ENCODE data around the gene SRSF3.
A peak's percentile ranks its signal among the peaks of the same experiment; 100 is the strongest.
"Not testable (repeated sequence)": the region's sequence is repeated elsewhere in the genome, so short reads cannot be mapped to it uniquely, and the experiment has no call there.

Gene SRSF3

GRCh38 chr6:36563928-36564284, 30.3 kb upstream of the SRSF3 start:
- Mint-ChIP-seq H3K27me3 (peaks cover 36% of the 10 kb centered on the region), H3K9me3 (no peaks in the 10 kb centered on the region), H3K36me3 (no peaks in the 10 kb centered on the region), H3K4me1 (no peaks in the 10 kb centered on the region), H3K27ac (no peak overlapping the region), H3K4me3 (no peak overlapping the region)
- CTCF ChIA-PET = interaction anchor here (1.3 kb wide), 1 partner anchor 16 kb away, joined by 3 read pairs; no protein-coding TSS in a partner anchor
- DNase-seq = no peak

GRCh38 chr6:36566418-36566905, 27.7 kb upstream of the SRSF3 start:
- no peak overlapping the region for H3K27ac Mint-ChIP-seq
- H3K4me1 Mint-ChIP-seq = no peaks in the 10 kb centered on the region
- no peaks in the 10 kb centered on the region for H3K9me3 Mint-ChIP-seq
- peaks cover 19% of the 10 kb centered on the region for H3K27me3 Mint-ChIP-seq
- DNase-seq = no peak
- H3K36me3 Mint-ChIP-seq = no peaks in the 10 kb centered on the region
- H3K4me3 Mint-ChIP-seq = no peak overlapping the region
- CTCF ChIA-PET = no interaction called here

- no peak for DNase-seq
- CTCF ChIA-PET = no interaction called here
- H3K4me1 Mint-ChIP-seq = no peaks in the 10 kb centered on the region
Observed at GRCh38 chr6:36570264-36570663, 23.9 kb upstream of the SRSF3 start.

GRCh38 chr6:36571122-36572043, 22.8 kb upstream of the SRSF3 start:
- no peak for DNase-seq
- Mint-ChIP-seq H3K9me3 (no peaks in the 10 kb centered on the region), H3K27me3 (no peaks in the 10 kb centered on the region), H3K36me3 (no peaks in the 10 kb centered on the region), H3K4me1 (no peaks in the 10 kb centered on the region), H3K27ac (no peak overlapping the region), H3K4me3 (no peak overlapping the region)
- CTCF ChIA-PET = no interaction called here

More at GRCh38 chr6:36570264-36570663, 23.9 kb upstream of the SRSF3 start:
- H3K9me3 Mint-ChIP-seq = no peaks in the 10 kb centered on the region
- H3K4me3 Mint-ChIP-seq = no peak overlapping the region
- H3K36me3 Mint-ChIP-seq = no peaks in the 10 kb centered on the region
- H3K27me3 Mint-ChIP-seq = no peaks in the 10 kb centered on the region
- no peak overlapping the region for H3K27ac Mint-ChIP-seq

GRCh38 chr6:36572353-36573311, 21.5 kb upstream of the SRSF3 start:
- CTCF ChIA-PET = not testable (repeated sequence)

GRCh38 chr6:36574679-36575078, 19.5 kb upstream of the SRSF3 start:
- no peak for DNase-seq
- Mint-ChIP-seq H3K36me3 (no peaks in the 10 kb centered on the region), H3K9me3 (no peaks in the 10 kb centered on the region), H3K27ac (no peak overlapping the region), H3K27me3 (peaks cover 5% of the 10 kb centered on the region), H3K4me1 (peaks cover 6% of the 10 kb centered on the region), H3K4me3 (no peak overlapping the region)
- CTCF ChIA-PET = no interaction called here

More at GRCh38 chr6:36572353-36573311, 21.5 kb upstream of the SRSF3 start:
- not testable (repeated sequence) for H3K4me3 Mint-ChIP-seq, DNase-seq, H3K9me3 Mint-ChIP-seq, H3K4me1 Mint-ChIP-seq, H3K36me3 Mint-ChIP-seq, H3K27ac Mint-ChIP-seq, H3K27me3 Mint-ChIP-seq

- Mint-ChIP-seq H3K4me1 (peaks cover 8% of the 10 kb centered on the region), H3K27ac (no peak overlapping the region)
Observed at GRCh38 chr6:36576578-36576977, 17.6 kb upstream of the SRSF3 start.

GRCh38 chr6:36577301-36577700, 16.9 kb upstream of the SRSF3 start:
- Mint-ChIP-seq H3K4me1 (peaks cover 8% of the 10 kb centered on the region), H3K9me3 (no peaks in the 10 kb centered on the region), H3K4me3 (no peak overlapping the region), H3K36me3 (no peaks in the 10 kb centered on the region), H3K27me3 (peaks cover 5% of the 10 kb centered on the region), H3K27ac (no peak overlapping the region)
- CTCF ChIA-PET = no interaction called here
- no peak for DNase-seq

More at GRCh38 chr6:36576578-36576977, 17.6 kb upstream of the SRSF3 start:
- no peak overlapping the region for H3K4me3 Mint-ChIP-seq
- H3K27me3 Mint-ChIP-seq = peaks cover 5% of the 10 kb centered on the region
- CTCF ChIA-PET = no interaction called here
- H3K36me3 Mint-ChIP-seq = no peaks in the 10 kb centered on the region
- DNase-seq = no peak
- H3K9me3 Mint-ChIP-seq = no peaks in the 10 kb centered on the region

GRCh38 chr6:36578030-36578429, 16.1 kb upstream of the SRSF3 start:
- H3K4me3 Mint-ChIP-seq = no peak overlapping the region
- H3K27ac Mint-ChIP-seq = no peak overlapping the region
- H3K4me1 Mint-ChIP-seq = peaks cover 11% of the 10 kb centered on the region
- H3K9me3 Mint-ChIP-seq = no peaks in the 10 kb centered on the region
- no peak for DNase-seq
- no peaks in the 10 kb centered on the region for H3K36me3 Mint-ChIP-seq
- CTCF ChIA-PET = no interaction called here
- H3K27me3 Mint-ChIP-seq = peaks cover 5% of the 10 kb centered on the region

GRCh38 chr6:36578431-36578830, 15.7 kb upstream of the SRSF3 start:
- H3K4me3 Mint-ChIP-seq = no peak overlapping the region
- peaks cover 13% of the 10 kb centered on the region for H3K4me1 Mint-ChIP-seq
- CTCF ChIA-PET = interaction anchor here (2.6 kb wide), 1 partner anchor 155 kb away, joined by 20 read pairs; no protein-coding TSS in a partner anchor
- DNase-seq = no peak
- H3K27me3 Mint-ChIP-seq = peaks cover 5% of the 10 kb centered on the region
- H3K9me3 Mint-ChIP-seq = no peaks in the 10 kb centered on the region
- no peaks in the 10 kb centered on the region for H3K36me3 Mint-ChIP-seq
- H3K27ac Mint-ChIP-seq = no peak overlapping the region

GRCh38 chr6:36580184-36580526, 14.0 kb upstream of the SRSF3 start:
- Mint-ChIP-seq H3K4me3 (no peak overlapping the region), H3K9me3 (no peaks in the 10 kb centered on the region), H3K4me1 (peaks cover 14% of the 10 kb centered on the region), H3K27ac (no peak overlapping the region), H3K27me3 (peaks cover 5% of the 10 kb centered on the region), H3K36me3 (no peaks in the 10 kb centered on the region)
- no peak for DNase-seq
- CTCF ChIA-PET = interaction anchor here (1.0 to 2.6 kb wide), 9 partner anchors 16 to 157 kb away, joined by 3 to 20 read pairs (median 3); no protein-coding TSS in a partner anchor

- H3K27me3 Mint-ChIP-seq = peaks cover 5% of the 10 kb centered on the region
- H3K9me3 Mint-ChIP-seq = no peaks in the 10 kb centered on the region
- no peak overlapping the region for H3K27ac Mint-ChIP-seq
- CTCF ChIA-PET = interaction anchor here (0.9 to 1.3 kb wide), 2 partner anchors 158 to 240 kb away, joined by 3 to 5 read pairs; no protein-coding TSS in a partner anchor
- H3K4me3 Mint-ChIP-seq = no peak overlapping the region
- H3K4me1 Mint-ChIP-seq = peaks cover 14% of the 10 kb centered on the region
- DNase-seq = no peak
- H3K36me3 Mint-ChIP-seq = no peaks in the 10 kb centered on the region
Observed at GRCh38 chr6:36581716-36582115, 12.4 kb upstream of the SRSF3 start.

- no peaks in the 10 kb centered on the region for H3K9me3 Mint-ChIP-seq
- H3K27me3 Mint-ChIP-seq = peaks cover 15% of the 10 kb centered on the region
- DNase-seq = no peak
- no peak overlapping the region for H3K27ac Mint-ChIP-seq
- H3K4me1 Mint-ChIP-seq = peaks cover 10% of the 10 kb centered on the region
- no peaks in the 10 kb centered on the region for H3K36me3 Mint-ChIP-seq
- CTCF ChIA-PET = interaction anchor here (0.6 kb wide), 1 partner anchor 85 kb away, joined by 3 read pairs; no protein-coding TSS in a partner anchor
- no peak overlapping the region for H3K4me3 Mint-ChIP-seq
Observed at GRCh38 chr6:36586606-36587005, 7.6 kb upstream of the SRSF3 start.

GRCh38 chr6:36589025-36589400, 5.1 kb upstream of the SRSF3 start:
- H3K27ac Mint-ChIP-seq, H3K4me3 Mint-ChIP-seq, H3K36me3 Mint-ChIP-seq, H3K9me3 Mint-ChIP-seq, CTCF ChIA-PET: not testable (repeated sequence)
- Mint-ChIP-seq H3K27me3 (peaks cover 17% of the 10 kb centered on the region), H3K4me1 (peaks cover 22% of the 10 kb centered on the region)
- DNase-seq = peak; percentile 4

All from activated naive CD4-positive, alpha-beta T cell treated with anti-CD3 and anti-CD28 coated beads, Interleukin-2, amount 10 ng/mL, durations not matched to agents 7 days and 5 days (primary cell).